ENCODE measurements around the gene PPM1A.
A peak's percentile ranks its signal among the peaks of the same experiment; 100 is the strongest.

PPM1A gene

GRCh38 chr14:60265163-60265562 lies 16.1 kb downstream of the PPM1A start:
- TF ChIP-seq, protein P1, sequence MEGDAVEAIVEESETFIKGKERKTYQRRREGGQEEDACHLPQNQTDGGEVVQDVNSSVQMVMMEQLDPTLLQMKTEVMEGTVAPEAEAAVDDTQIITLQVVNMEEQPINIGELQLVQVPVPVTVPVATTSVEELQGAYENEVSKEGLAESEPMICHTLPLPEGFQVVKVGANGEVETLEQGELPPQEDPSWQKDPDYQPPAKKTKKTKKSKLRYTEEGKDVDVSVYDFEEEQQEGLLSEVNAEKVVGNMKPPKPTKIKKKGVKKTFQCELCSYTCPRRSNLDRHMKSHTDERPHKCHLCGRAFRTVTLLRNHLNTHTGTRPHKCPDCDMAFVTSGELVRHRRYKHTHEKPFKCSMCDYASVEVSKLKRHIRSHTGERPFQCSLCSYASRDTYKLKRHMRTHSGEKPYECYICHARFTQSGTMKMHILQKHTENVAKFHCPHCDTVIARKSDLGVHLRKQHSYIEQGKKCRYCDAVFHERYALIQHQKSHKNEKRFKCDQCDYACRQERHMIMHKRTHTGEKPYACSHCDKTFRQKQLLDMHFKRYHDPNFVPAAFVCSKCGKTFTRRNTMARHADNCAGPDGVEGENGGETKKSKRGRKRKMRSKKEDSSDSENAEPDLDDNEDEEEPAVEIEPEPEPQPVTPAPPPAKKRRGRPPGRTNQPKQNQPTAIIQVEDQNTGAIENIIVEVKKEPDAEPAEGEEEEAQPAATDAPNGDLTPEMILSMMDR (conservative IDR thresholded peaks at IDR 0.05) = no peak
- no peak overlapping the region for H3K27ac ChIP-seq

DNA sequence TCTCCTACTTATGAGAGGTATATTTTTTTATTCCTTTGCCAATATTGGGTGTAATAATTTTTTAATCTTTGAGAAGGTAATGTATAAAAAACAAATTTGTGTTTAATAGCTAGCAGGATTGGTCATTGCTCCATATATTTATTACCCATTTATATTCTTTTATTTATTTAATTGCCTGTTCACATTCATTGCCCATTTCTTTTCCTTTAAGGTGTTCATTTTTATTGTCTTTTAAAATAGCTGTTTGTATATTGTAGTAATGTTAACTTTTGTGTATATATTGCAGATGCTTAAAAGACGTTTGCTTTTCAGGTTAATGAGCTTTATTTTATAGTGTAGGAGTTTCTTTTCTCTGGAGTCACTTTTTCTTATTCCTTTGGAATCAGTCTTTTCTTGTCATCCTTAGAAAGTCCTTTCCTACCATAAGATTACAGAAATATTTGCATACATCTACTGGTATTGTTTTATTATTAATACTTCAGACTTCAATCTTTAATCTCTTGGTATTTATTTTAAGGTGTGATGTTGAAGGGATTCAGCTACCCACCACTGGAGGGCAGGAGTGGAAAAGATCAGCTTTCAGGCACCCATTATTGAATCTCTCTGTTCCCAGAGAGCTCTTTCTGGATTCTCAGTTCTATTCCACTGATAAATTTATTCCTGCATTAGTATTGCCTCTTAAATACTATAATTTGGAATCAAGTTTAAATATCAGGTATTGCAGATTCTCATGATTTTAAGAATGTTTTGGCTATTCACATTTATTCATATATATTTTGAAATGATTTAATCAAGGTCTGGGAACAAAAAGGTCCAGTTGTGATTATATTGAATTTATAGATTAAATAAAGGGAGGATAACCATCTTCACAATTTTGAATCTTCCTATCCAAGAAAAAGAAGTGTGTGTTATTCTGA lies 17.3 kb downstream of the PPM1A start:
- H3K27ac ChIP-seq = no peak overlapping the region
- TF ChIP-seq, protein P1 (conservative IDR thresholded peaks at IDR 0.05) = peak; percentile 82
- no peak for TF ChIP-seq ZFX (IDR thresholded peaks at IDR 0.05)

GRCh38 chr14:60272177-60272576 lies 23.2 kb downstream of the PPM1A start:
- no peak for TF ChIP-seq ZFX (IDR thresholded peaks at IDR 0.05)
- TF ChIP-seq, protein P1 (conservative IDR thresholded peaks at IDR 0.05) = no peak; the same call in 1 of the 2 replicates
- H3K27ac ChIP-seq = peak overlapping the region; percentile 37; the same call in 1 of the 2 replicates

GRCh38 chr14:60273956-60274355 lies 24.9 kb downstream of the PPM1A start:
- TF ChIP-seq ZFX (IDR thresholded peaks at IDR 0.05) = no peak
- TF ChIP-seq, protein P1 (conservative IDR thresholded peaks at IDR 0.05) = no peak
- H3K27ac ChIP-seq = no peak overlapping the region

- TF ChIP-seq, protein P1 (conservative IDR thresholded peaks at IDR 0.05) = no peak
- TF ChIP-seq ZFX (IDR thresholded peaks at IDR 0.05) = no peak
- H3K27ac ChIP-seq = no peak overlapping the region
Measured at GRCh38 chr14:60274448-60274847, 25.4 kb downstream of the PPM1A start.

- no peak overlapping the region for H3K27ac ChIP-seq
- no peak for TF ChIP-seq ZFX (IDR thresholded peaks at IDR 0.05)
- TF ChIP-seq, protein P1 (conservative IDR thresholded peaks at IDR 0.05) = no peak
Measured at GRCh38 chr14:60275932-60276331, 26.9 kb downstream of the PPM1A start.

- no peak for TF ChIP-seq ZFX (IDR thresholded peaks at IDR 0.05)
- TF ChIP-seq, protein P1 (conservative IDR thresholded peaks at IDR 0.05) = no peak
- no peak overlapping the region for H3K27ac ChIP-seq
Measured at GRCh38 chr14:60276347-60276746, 27.3 kb downstream of the PPM1A start.
